SK-N-SH (cell line): ENCODE results near the gene FALEC. TPM values are rescaled to one million over a fixed set of nuclear protein-coding genes. Genes with fewer than 3 reads are reported as not detected.

Source experiments
- CTCF ChIA-PET: fragments of 300-600, 350-600 bp; formaldehyde crosslinking; extraction: SDS; loops from one replicate; lab custom pipeline; 2021; lab: Yijun Ruan, JAX
- POLR2A ChIA-PET: fragments of 350-600 bp; sonication (Branson Sonifier 250); formaldehyde crosslinking; extraction: SDS; loops from one replicate; lab custom pipeline; 2020; ENCODE audit warnings: antibody characterized with exemption, inconsistent platforms; lab: Yijun Ruan, JAX
- DNase-seq: peaks from one replicate; pipeline ENCODE4 v3.0.0; 2012
- H2AFZ ChIP-seq: fragments of 200-600 bp; sonication (generic); 2 replicates; pipeline ENCODE4 v1.8.1; 2016; ENCODE audit warnings: antibody characterized with exemption, mild to moderate bottlenecking, low read depth
- H3F3A ChIP-seq: fragments of 200-600 bp; sonication (generic); replicated peaks from 2 replicates; pipeline ENCODE3; 2016; ENCODE audit warnings: antibody characterized with exemption, mild to moderate bottlenecking; ENCODE audit not compliant: insufficient read depth
- H3K27ac ChIP-seq, 2 experiments: fragments of 200-500 bp in 1 of 2; fragments of 200-600 bp in 1 of 2; sonication (Bioruptor generic) in 1 of 2; sonication (generic), shearing (Covaris generic) in 1 of 2; 2 replicates each; pipeline versions ENCODE4 v1.5.1 to v1.6.1; 2014 to 2016; ENCODE audit warnings: low read depth in 2 of 2, inconsistent platforms in 1 of 2, low read length in 1 of 2, mild to moderate bottlenecking in 1 of 2, mixed read lengths in 1 of 2
- H3K27me3 ChIP-seq: fragments of 200-600 bp; sonication (generic), shearing (Covaris generic); 2 replicates; pipeline ENCODE4 v1.6.1; 2016; ENCODE audit warnings: mixed run types; ENCODE audit not compliant: insufficient read depth
- H3K36me3 ChIP-seq, 2 experiments: fragments of 200-500 bp in 1 of 2; fragments of 200-600 bp in 1 of 2; sonication (Bioruptor generic) in 1 of 2; sonication (generic) in 1 of 2; replicated peaks in 1 of 2; 2 replicates each; pipeline versions ENCODE3 to v1.5.1; 2014 to 2016; ENCODE audit warnings: low read length in 1 of 2, mild to moderate bottlenecking in 1 of 2; ENCODE audit not compliant: insufficient read depth in 2 of 2, control insufficient read depth in 1 of 2
- H3K4me1 ChIP-seq, 2 experiments: fragments of 200-500 bp in 1 of 2; fragments of 200-600 bp in 1 of 2; sonication (Bioruptor generic) in 1 of 2; sonication (generic), shearing (Covaris generic) in 1 of 2; 2 replicates each; pipeline versions ENCODE4 v1.5.1 to v1.6.1; 2014 to 2016; ENCODE audit warnings: low read depth in 1 of 2, low read length in 1 of 2, mixed run types in 1 of 2; ENCODE audit not compliant: insufficient read depth in 2 of 2, control insufficient read depth in 1 of 2
- H3K4me2 ChIP-seq: fragments of 200-600 bp; sonication (generic), shearing (Covaris generic); 2 replicates; pipeline ENCODE4 v1.6.1; 2017; ENCODE audit warnings: mixed run types
- H3K4me3 ChIP-seq, 2 experiments: fragments of 200-500 bp in 1 of 2; fragments of 200-600 bp in 1 of 2; sonication (Bioruptor generic) in 1 of 2; sonication (generic), shearing (Covaris generic) in 1 of 2; 2 replicates each; pipeline versions ENCODE4 v1.5.1 to v1.8.1; 2014 to 2016; ENCODE audit warnings: low read depth in 2 of 2, inconsistent platforms in 1 of 2, low read length in 1 of 2, mild to moderate bottlenecking in 1 of 2, mixed read lengths in 1 of 2, moderate library complexity in 1 of 2
- H3K79me2 ChIP-seq: fragments of 200-600 bp; sonication (generic); 2 replicates; pipeline ENCODE4 v1.8.1; 2017; ENCODE audit warnings: mild to moderate bottlenecking; ENCODE audit not compliant: insufficient read depth
- H3K9ac ChIP-seq: fragments of 200-600 bp; sonication (generic); 2 replicates; pipeline ENCODE4 v1.6.1; 2017; ENCODE audit warnings: mixed run types
- H3K9me2 ChIP-seq: fragments of 200-600 bp; sonication (generic); 2 replicates; pipeline ENCODE4 v1.6.1; 2017; ENCODE audit warnings: mixed run types
- H3K9me3 ChIP-seq: fragments of 200-600 bp; sonication (generic); 2 replicates; pipeline ENCODE4 v1.6.1; 2017; ENCODE audit warnings: mixed run types, mild to moderate bottlenecking, moderate library complexity
- H4K20me1 ChIP-seq: fragments of 200-600 bp; sonication (generic); 2 replicates; pipeline ENCODE4 v1.6.1; 2017; ENCODE audit warnings: mild to moderate bottlenecking, mixed run types; ENCODE audit not compliant: insufficient read depth
- CHD2 ChIP-seq: fragments of 150-350 bp; IDR thresholded peaks from 2 replicates; pipeline ENCODE4 v1.6.1; 2018; ENCODE audit warnings: low read length; ENCODE audit not compliant: partially characterized antibody
- CTCF ChIP-seq: fragments of 200-600 bp; sonication (generic); IDR thresholded peaks from 2 replicates; pipeline ENCODE4 v1.6.1; 2017; ENCODE audit warnings: antibody characterized with exemption, mild to moderate bottlenecking, moderate library complexity
- ELF1 ChIP-seq: IDR thresholded peaks from 2 replicates; pipeline ENCODE4 v1.4.0; 2012
- FOXJ3 ChIP-seq: sonication (generic); formaldehyde crosslinking; IDR thresholded peaks from 2 replicates; pipeline ENCODE4 v1.5.1; 2020; ENCODE audit warnings: mild to moderate bottlenecking, missing genetic modification reagents
- GABPA ChIP-seq: IDR thresholded peaks from 2 replicates; pipeline ENCODE4 v1.4.0; 2012; ENCODE audit warnings: low read depth, mild to moderate bottlenecking
- PBX3 ChIP-seq: IDR thresholded peaks from 2 replicates; pipeline ENCODE4; 2012
- POLR2AphosphoS5 ChIP-seq: IDR thresholded peaks from 2 replicates; pipeline ENCODE4 v1.6.1; 2012; ENCODE audit warnings: low read depth, low read length
- RCOR1 ChIP-seq: fragments of 150-350 bp; IDR thresholded peaks from 2 replicates; pipeline ENCODE4 v1.6.1; 2017; ENCODE audit warnings: antibody characterized with exemption, low read length
- REST ChIP-seq: IDR thresholded peaks from 2 replicates; pipeline ENCODE4 v1.6.1; 2012; ENCODE audit warnings: mild to moderate bottlenecking, low read depth, low read length, moderate library complexity
- RXRA ChIP-seq: IDR thresholded peaks from 2 replicates; pipeline ENCODE4 v1.4.0; 2012; ENCODE audit warnings: low read depth, mild to moderate bottlenecking, borderline replicate concordance
- TAF1 ChIP-seq: IDR thresholded peaks from 2 replicates; pipeline ENCODE4 v1.6.1; 2012; ENCODE audit warnings: low read depth, mild to moderate bottlenecking, low read length, moderate library complexity, borderline replicate concordance
- USF2 ChIP-seq: fragments of 150-350 bp; IDR thresholded peaks from 2 replicates; pipeline ENCODE4 v1.6.1; 2017; ENCODE audit warnings: antibody characterized with exemption, low read length, low read depth, borderline replicate concordance
- YY1 ChIP-seq: IDR thresholded peaks from 2 replicates; pipeline ENCODE4 v1.4.0; 2012; ENCODE audit warnings: low read depth, mild to moderate bottlenecking
- ZBTB33 ChIP-seq: IDR thresholded peaks from 2 replicates; pipeline ENCODE4 v1.4.0; 2012; ENCODE audit warnings: low read depth, borderline replicate concordance
- WGBS: methylation state at CpG from one replicate; pipeline ENCODE4 v1.1.6; 2017; ENCODE audit warnings: low lambda C conversion rate; 5-methylcytosine and 5-hydroxymethylcytosine counted together
- polyA plus RNA-seq, 3 experiments: library from polyadenylated mRNA; depleted of rRNA; stranded (reverse); fragments of >200 nt; gene quantifications; 2 replicates each; pipeline ENCODE4 v1.2.3, GENCODE V29; 2012

Gene FALEC
- polyA plus RNA-seq, 1 of the 3 experiments (the other 2 are of a cell fraction) = 0.72 TPM

- peak; percentile 91 for TF ChIP-seq GABPA
- peak; percentile 100 for TF ChIP-seq PBX3
- peak; percentile 81 for TF ChIP-seq YY1
- peak; percentile 88 for TF ChIP-seq ELF1
- TF ChIP-seq POLR2AphosphoS5 = peak; percentile 91
- TF ChIP-seq CTCF = no peak
- peak; percentile 64; the same call in 1 of the 2 replicates for TF ChIP-seq ZBTB33
Observed at GRCh38 chr1:150486966-150487762, 28.4 kb upstream of the FALEC start, which contains the start of gene TARS2 (continued).

- no peaks in the 10 kb centered on the region for H4K20me1 ChIP-seq
- ChIA-PET POLR2A (no interaction called here), CTCF (interaction anchor here (1.7 to 2.4 kb wide), 2 partner anchors 45 to 73 kb away, joined by 4 to 12 read pairs; no protein-coding TSS in a partner anchor)
- no peaks in the 10 kb centered on the region for H3K27me3 ChIP-seq
- peak overlapping the region; percentile 93 for H3K4me2 ChIP-seq
- H3K27ac ChIP-seq = peak overlapping the region; percentile 20 to 48; a peak in 2 of 4 replicates
- H3K9ac ChIP-seq = peak overlapping the region; percentile 88
- no peak for TF ChIP-seq YY1
- TF ChIP-seq ZBTB33 = no peak
- TF ChIP-seq USF2 = no peak
- no peak for TF ChIP-seq FOXJ3 (CRISPR knock-in tag)
- no peak for TF ChIP-seq REST
- TF ChIP-seq CHD2 = no peak
- TF ChIP-seq TAF1 = no peak
- no peak for TF ChIP-seq RXRA
- TF ChIP-seq RCOR1 = no peak
- H3K4me3 ChIP-seq = peak overlapping the region; percentile 77 to 87
- H3K79me2 ChIP-seq = peaks cover 10% of the 10 kb centered on the region
- no peaks in the 10 kb centered on the region for H3K9me2 ChIP-seq
- no peak for DNase-seq
- no peaks in the 10 kb centered on the region for H3K9me3 ChIP-seq
- peaks cover 12 to 31% of the 10 kb centered on the region in 2 experiments for H3K36me3 ChIP-seq
- H3K4me1 ChIP-seq = peaks cover 5 to 12% of the 10 kb centered on the region in 2 experiments; a peak in 2 of 4 replicates
- 3% methylated on average over 7 of the region's 7 CpGs for WGBS
- H3F3A ChIP-seq = peaks cover 19% of the 10 kb centered on the region
- H2AFZ ChIP-seq = peak overlapping the region; percentile 86
Observed at GRCh38 chr1:150487763-150488115, 27.8 kb upstream of the FALEC start.
